Measurements from ENCODE around the gene KDM4B.

GRCh38 chr19:5179256-5179655 is 210.3 kb downstream of the KDM4B start:
- TF ChIP-seq POLR2A (IDR thresholded peaks at IDR 0.05; ENCODE audit: low read depth, low read length) (no peak), POLR2AphosphoS5 (IDR thresholded peaks at IDR 0.05; ENCODE audit: low read depth, low read length) (no peak)

Data from GM12892 (cell line).